ENCODE measurements around the gene DHRS1.

DHRS1 gene

GRCh38 chr14:24298892-24299254 is 707 bp downstream of the DHRS1 start:
- no peaks in the 10 kb centered on the region for H4K20me1 ChIP-seq (ENCODE audit: insufficient read depth, low read length)
- peaks cover 27% of the 10 kb centered on the region for H3K4me1 ChIP-seq (ENCODE audit: low read length)
- TF ChIP-seq CTCF (IDR thresholded peaks at IDR 0.05; ENCODE audit: low read depth, low read length) (no peak), EZH2phosphoT487 (IDR thresholded peaks at IDR 0.05; ENCODE audit: low read depth) (no peak)
- peak overlapping the region; percentile 98 for H3K4me3 ChIP-seq (ENCODE audit: low read length)
- H3K9ac ChIP-seq (ENCODE audit: low read length): peak overlapping the region; percentile 74
- peaks cover 20% of the 10 kb centered on the region for H3K79me2 ChIP-seq (ENCODE audit: low read length)
- no peaks in the 10 kb centered on the region for H3K27me3 ChIP-seq (ENCODE audit: low read depth, low read length)
- no peaks in the 10 kb centered on the region for H3K9me3 ChIP-seq (ENCODE audit: insufficient read depth, low read length)
- H3K4me2 ChIP-seq (ENCODE audit: low read length): peak overlapping the region; percentile 97
- peaks cover 30% of the 10 kb centered on the region for H3K36me3 ChIP-seq (replicated peaks; ENCODE audit: low read depth, low read length)
- H3K27ac ChIP-seq (ENCODE audit: low read length): no peak overlapping the region
- no peak overlapping the region; the same call in 1 of the 2 replicates for H2AFZ ChIP-seq (ENCODE audit: low read depth, low read length)

- peaks cover 20% of the 10 kb centered on the region for H3K79me2 ChIP-seq (ENCODE audit: low read length)
- no peaks in the 10 kb centered on the region for H3K9me3 ChIP-seq (ENCODE audit: insufficient read depth, low read length)
- H3K9ac ChIP-seq (ENCODE audit: low read length): no peak overlapping the region
- H3K4me3 ChIP-seq (ENCODE audit: low read length): no peak overlapping the region
- H2AFZ ChIP-seq (ENCODE audit: low read depth, low read length): no peak overlapping the region
- H3K36me3 ChIP-seq (replicated peaks; ENCODE audit: low read depth, low read length): peaks cover 21% of the 10 kb centered on the region
- H3K4me1 ChIP-seq (ENCODE audit: low read length): peaks cover 27% of the 10 kb centered on the region
- H3K27me3 ChIP-seq (ENCODE audit: low read depth, low read length): no peaks in the 10 kb centered on the region
- TF ChIP-seq CTCF (IDR thresholded peaks at IDR 0.05; ENCODE audit: low read depth, low read length): peak; percentile 40
- no peak for TF ChIP-seq EZH2phosphoT487 (IDR thresholded peaks at IDR 0.05; ENCODE audit: low read depth)
- no peaks in the 10 kb centered on the region for H4K20me1 ChIP-seq (ENCODE audit: insufficient read depth, low read length)
- no peak overlapping the region for H3K4me2 ChIP-seq (ENCODE audit: low read length)
- no peak overlapping the region for H3K27ac ChIP-seq (ENCODE audit: low read length)
These were observed 2.2 kb downstream of the DHRS1 start for GRCh38 chr14:24297190-24297964.

GRCh38 chr14:24296341-24297157 is 3.0 kb downstream of the DHRS1 start:
- no peak overlapping the region for H3K27ac ChIP-seq (ENCODE audit: low read length)
- H3K27me3 ChIP-seq (ENCODE audit: low read depth, low read length): no peaks in the 10 kb centered on the region
- peak overlapping the region; percentile 44 for H3K4me2 ChIP-seq (ENCODE audit: low read length)
- H3K9me3 ChIP-seq (ENCODE audit: insufficient read depth, low read length): no peaks in the 10 kb centered on the region
- TF ChIP-seq EZH2phosphoT487 (IDR thresholded peaks at IDR 0.05; ENCODE audit: low read depth) (no peak), CTCF (IDR thresholded peaks at IDR 0.05; ENCODE audit: low read depth, low read length) (peak; percentile 90)
- H3K9ac ChIP-seq (ENCODE audit: low read length): no peak overlapping the region
- no peak overlapping the region for H2AFZ ChIP-seq (ENCODE audit: low read depth, low read length)
- peaks cover 33% of the 10 kb centered on the region for H3K4me1 ChIP-seq (ENCODE audit: low read length)
- H4K20me1 ChIP-seq (ENCODE audit: insufficient read depth, low read length): peaks cover 4% of the 10 kb centered on the region; the same call in 1 of the 2 replicates
- no peak overlapping the region for H3K4me3 ChIP-seq (ENCODE audit: low read length)
- H3K36me3 ChIP-seq (replicated peaks; ENCODE audit: low read depth, low read length): peaks cover 13% of the 10 kb centered on the region
- peaks cover 19% of the 10 kb centered on the region for H3K79me2 ChIP-seq (ENCODE audit: low read length)

- no peak overlapping the region for H2AFZ ChIP-seq (ENCODE audit: low read depth, low read length)
- no peak overlapping the region for H3K9ac ChIP-seq (ENCODE audit: low read length)
- H3K36me3 ChIP-seq (replicated peaks; ENCODE audit: low read depth, low read length): peaks cover 21% of the 10 kb centered on the region
- H4K20me1 ChIP-seq (ENCODE audit: insufficient read depth, low read length): peaks cover 24% of the 10 kb centered on the region
- no peak overlapping the region for H3K27ac ChIP-seq (ENCODE audit: low read length)
- no peak overlapping the region for H3K4me2 ChIP-seq (ENCODE audit: low read length)
- H3K4me3 ChIP-seq (ENCODE audit: low read length): no peak overlapping the region
- H3K4me1 ChIP-seq (ENCODE audit: low read length): peaks cover 42% of the 10 kb centered on the region
- no peaks in the 10 kb centered on the region for H3K79me2 ChIP-seq (ENCODE audit: low read length)
- no peak for TF ChIP-seq CTCF (IDR thresholded peaks at IDR 0.05; ENCODE audit: low read depth, low read length)
- TF ChIP-seq EZH2phosphoT487 (IDR thresholded peaks at IDR 0.05; ENCODE audit: low read depth): no peak
- H3K27me3 ChIP-seq (ENCODE audit: low read depth, low read length): peaks cover 7% of the 10 kb centered on the region; the same call in 1 of the 2 replicates
- no peaks in the 10 kb centered on the region for H3K9me3 ChIP-seq (ENCODE audit: insufficient read depth, low read length)
These were observed 6.1 kb downstream of the DHRS1 start for GRCh38 chr14:24293525-24293924.

Data from OCI-LY3 (cell line).